Heart left ventricle (tissue), 16 donors: ENCODE data around the gene STK38L. TPM values are rescaled to one million over a fixed set of nuclear protein-coding genes. Genes with fewer than 3 reads are reported as not detected.

Source experiments
- ATAC-seq, 4 donors: fragments of 200-7000 bp; cut with Tn5 transposase; one replicate each; pipeline ENCODE4 v1.9.1; 2020 to 2022; ENCODE audit warnings: moderate library complexity in 4 of 4, mild to moderate bottlenecking in 3 of 4, moderate number of reproducible peaks in 1 of 4
- DNase-seq, 5 donors: peaks; one replicate each; pipeline ENCODE4 v3.0.0-alpha.2; 2020
- H3K27ac ChIP-seq, 12 donors: fragments of 200-600 bp; sonication (generic) in 4 of 12; one replicate each; pipeline versions ENCODE4 v1.5.0 to v1.8.0; 2016 to 2022; ENCODE audit warnings: mild to moderate bottlenecking in 2 of 12
- H3K27me3 ChIP-seq, 9 donors: fragments of 200-600 bp; sonication (generic) in 2 of 9; one replicate each; pipeline versions ENCODE4 v1.5.1 to v1.8.0; 2016 to 2022; ENCODE audit warnings: mild to moderate bottlenecking in 3 of 9
- H3K36me3 ChIP-seq, 9 donors: fragments of 200-600 bp; sonication (generic) in 2 of 9; one replicate each; pipeline versions ENCODE4 v1.5.0 to v1.8.0; 2018 to 2022; ENCODE audit warnings: mild to moderate bottlenecking in 2 of 9
- H3K4me1 ChIP-seq, 12 donors: fragments of 200-600 bp; sonication (generic) in 4 of 12; one replicate each; pipeline versions ENCODE4 v1.5.0 to v1.8.0; 2016 to 2022; ENCODE audit warnings: mild to moderate bottlenecking in 3 of 12
- H3K4me3 ChIP-seq, 12 donors: fragments of 200-600 bp; sonication (generic) in 4 of 12; one replicate each; pipeline versions ENCODE4 v1.5.0 to v1.8.0; 2017 to 2022; ENCODE audit warnings: mild to moderate bottlenecking in 9 of 12, moderate library complexity in 4 of 12
- H3K9me3 ChIP-seq, 12 donors: fragments of 200-600 bp; sonication (generic) in 4 of 12; one replicate each; pipeline versions ENCODE4 v1.5.0 to v1.8.0; 2016 to 2022; ENCODE audit warnings: mild to moderate bottlenecking in 1 of 12
- POLR2A ChIP-seq, 2 donors: fragments of 450-650 bp; IDR thresholded peaks; one replicate each; pipeline ENCODE4 v1.6.1; 2017; ENCODE audit warnings: antibody characterized with exemption in 2 of 2, mild to moderate bottlenecking in 2 of 2, moderate library complexity in 2 of 2
- WGBS, 4 donors: extraction: QIAGEN DNeasy Blood & Tissue Kit in 2 of 4; methylation state at CpG; one replicate each; pipeline versions ENCODE4 v1.1.5 to v1.1.7; 2013 to 2018; 5-methylcytosine and 5-hydroxymethylcytosine counted together
- intact Hi-C, 10 donors: fragments of 100-400 bp; cut with DNase I; formaldehyde crosslinking; loops; one replicate each; pipeline versions ENCODE4 v1.11.1 to v1.14.2; 2022
- polyA plus RNA-seq, 2 donors: library from polyadenylated mRNA; stranded (reverse); fragments of 200-250 nt; gene quantifications; one replicate each; pipeline ENCODE4 v1.2.3, GENCODE V29; 2013
- total RNA-seq, 9 donors: library from RNA; depleted of rRNA in 2 of 9; stranded (reverse); fragments of >200 nt in 2 of 9; fragmentation: NEBNext Ultra II Directional in 3 of 9; extraction: Animal tissue kit (Norgen Biotek cat#: 25700) in 3 of 9; gene quantifications; one replicate each; pipeline versions ENCODE4 v1.1.0 to v1.2.4, GENCODE V29; 2016 to 2023
- TF ChIP-seq, protein P1 (sequence below), 12 donors: fragments of 200-600 bp; sonication (generic) in 4 of 12; IDR thresholded peaks; one replicate each; pipeline versions ENCODE4 v1.5.0 to v1.8.0; 2018 to 2022; ENCODE audit warnings: antibody characterized with exemption in 12 of 12, mild to moderate bottlenecking in 5 of 12
- donor health status: ischemic (EF 13 %, LVEDD 7.1; RV severe dilation, severe dysfunction).
- donor health status: healthy with polysubstance abuse.
- donor health status: DM: no; HTN: yes; CAD: no.
- donor health status: DM: no; HTN: no; CAD: no.
- donor health status: ischemic (EF 25% LVEDD 6.9; RV normal size, moderate dysfunction).
- donor health status: ischemic (EF 25% LVEDD 5.7; RV mildly dilated, moderate dysfunction).
- donor health status: healthy.
- donor health status: DM: yes; HTN: yes; CAD: no.
- donor health status: ischemic (EF 35%, LVEDD 5.7; RV mildly dilated, moderate dysfunction).
- donor health status: nonischemic (EF 11% LVEDD 7.7; RV severe dilation, severe dysfunction).
- donor health status: DM: yes; HTN: yes; CAD: no.
- donor health status: PGD.
- donor health status: ischemic (EF 29% LVEDD 5.4; RV normal size, mild dysfunction).
- donor health status: nonischemic (EF 23%, LVEDD 6.1; RV moderate dilation, normal function).

Gene STK38L
- total and polyA plus RNA-seq, 11 donors, result 21.1 to 142 (median 55.2) TPM

DNA sequence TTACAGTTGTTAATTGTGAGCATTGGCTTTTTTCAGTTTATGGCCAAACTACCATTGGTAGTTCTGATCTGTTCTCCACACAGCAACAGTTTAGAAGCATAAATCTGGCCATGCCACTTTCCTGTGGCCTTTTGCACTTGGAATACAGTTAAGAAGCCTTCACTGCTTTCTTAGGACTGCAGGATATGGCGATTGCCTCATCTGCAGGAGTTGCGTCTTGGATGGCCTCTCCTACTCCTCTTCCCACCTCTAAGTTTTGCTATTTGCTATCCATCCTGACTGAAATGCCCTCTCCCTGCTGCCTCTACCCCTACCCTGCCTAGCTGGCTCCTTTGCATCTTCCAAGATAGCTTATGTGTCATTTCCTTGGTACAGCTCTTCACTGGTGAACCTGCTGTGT, 75.8 kb downstream of the STK38L start:
- WGBS, 4 donors, result 87 to 98% (median 95%) methylated on average over 2 of the region's 2 CpGs
- peaks cover 0 to 100% (median 86%) of the 10 kb centered on the region in 9 donors for H3K36me3 ChIP-seq
- no peaks in the 10 kb centered on the region for H3K27me3 ChIP-seq
- no peak overlapping the region for H3K4me3 ChIP-seq
- no peak for ATAC-seq
- no peak overlapping the region for H3K27ac ChIP-seq
- no peak for DNase-seq
- no peak for TF ChIP-seq POLR2A (IDR thresholded peaks at IDR 0.05)
- TF ChIP-seq, protein P1, sequence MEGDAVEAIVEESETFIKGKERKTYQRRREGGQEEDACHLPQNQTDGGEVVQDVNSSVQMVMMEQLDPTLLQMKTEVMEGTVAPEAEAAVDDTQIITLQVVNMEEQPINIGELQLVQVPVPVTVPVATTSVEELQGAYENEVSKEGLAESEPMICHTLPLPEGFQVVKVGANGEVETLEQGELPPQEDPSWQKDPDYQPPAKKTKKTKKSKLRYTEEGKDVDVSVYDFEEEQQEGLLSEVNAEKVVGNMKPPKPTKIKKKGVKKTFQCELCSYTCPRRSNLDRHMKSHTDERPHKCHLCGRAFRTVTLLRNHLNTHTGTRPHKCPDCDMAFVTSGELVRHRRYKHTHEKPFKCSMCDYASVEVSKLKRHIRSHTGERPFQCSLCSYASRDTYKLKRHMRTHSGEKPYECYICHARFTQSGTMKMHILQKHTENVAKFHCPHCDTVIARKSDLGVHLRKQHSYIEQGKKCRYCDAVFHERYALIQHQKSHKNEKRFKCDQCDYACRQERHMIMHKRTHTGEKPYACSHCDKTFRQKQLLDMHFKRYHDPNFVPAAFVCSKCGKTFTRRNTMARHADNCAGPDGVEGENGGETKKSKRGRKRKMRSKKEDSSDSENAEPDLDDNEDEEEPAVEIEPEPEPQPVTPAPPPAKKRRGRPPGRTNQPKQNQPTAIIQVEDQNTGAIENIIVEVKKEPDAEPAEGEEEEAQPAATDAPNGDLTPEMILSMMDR (IDR thresholded peaks at IDR 0.05), result no peak
- no peaks in the 10 kb centered on the region for H3K4me1 ChIP-seq
- H3K9me3 ChIP-seq, result no peaks in the 10 kb centered on the region
- intact Hi-C loops, result loop anchor here in 3 of 10 donors (10.0 kb wide), 4 partner anchors 265 to 375 kb away; partner anchors contain the start of gene REP15 (in 1 of the 3)

DNA sequence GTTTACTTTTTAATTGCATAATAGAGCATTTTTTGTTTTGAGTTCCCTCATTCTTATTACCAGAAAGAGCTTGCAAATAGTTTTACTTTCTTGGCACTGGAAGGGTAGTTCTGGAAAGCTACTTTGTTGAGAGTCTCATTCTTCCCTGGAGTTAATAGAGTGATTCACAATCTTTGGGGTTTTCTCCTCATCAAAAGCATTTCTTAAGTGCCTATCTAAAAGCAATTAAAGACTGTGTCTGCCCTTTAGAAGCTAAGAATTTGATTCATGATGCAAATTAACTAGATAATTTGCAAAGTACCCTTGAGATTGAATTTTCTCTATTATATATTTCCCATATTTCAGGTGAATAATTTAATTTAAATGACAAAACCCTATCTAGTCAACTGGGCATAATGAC, 80.4 kb downstream of the STK38L start:
- no peak overlapping the region for H3K4me3 ChIP-seq
- intact Hi-C loops, result loop anchor here in 2 of 10 donors (10.0 kb wide), 2 partner anchors 340 to 350 kb away; no protein-coding TSS in a partner anchor
- TF ChIP-seq, protein P1 (IDR thresholded peaks at IDR 0.05), result no peak
- no peak for TF ChIP-seq POLR2A (IDR thresholded peaks at IDR 0.05)
- peaks cover 0 to 89% (median 64%) of the 10 kb centered on the region in 9 donors for H3K36me3 ChIP-seq
- no peak overlapping the region for H3K27ac ChIP-seq
- no peak for ATAC-seq
- H3K9me3 ChIP-seq, result no peaks in the 10 kb centered on the region
- no peak for DNase-seq
- H3K27me3 ChIP-seq, result no peaks in the 10 kb centered on the region
- no peaks in the 10 kb centered on the region for H3K4me1 ChIP-seq

DNA sequence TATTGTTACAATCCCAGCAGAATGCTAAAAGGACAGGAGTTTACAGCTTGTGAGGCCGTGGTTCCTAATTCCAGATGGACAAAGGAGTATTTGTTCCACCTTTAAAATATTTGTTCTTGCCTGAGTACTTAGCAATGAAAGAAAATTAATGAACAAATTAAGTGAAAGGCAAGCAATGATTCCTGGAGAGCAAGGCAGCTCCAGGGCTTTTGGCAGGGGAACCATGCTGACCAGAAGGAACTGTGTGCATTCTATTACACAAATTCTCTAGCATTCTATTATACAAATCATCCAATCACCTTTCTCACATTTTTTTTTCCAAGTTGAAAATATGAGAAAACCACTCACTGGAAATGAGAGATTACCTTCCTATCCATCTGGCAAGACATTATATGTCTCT, 86.8 kb downstream of the STK38L start:
- WGBS, 4 donors, result 92 to 97% (median 96%) methylated on average over 1 of the region's 1 CpG
- Histone ChIP-seq H3K27me3 (peaks cover 0 to 6% (median 0%) of the 10 kb centered on the region in 9 donors), H3K4me3 (no peak overlapping the region), H3K36me3 (peaks cover 0 to 26% (median 17%) of the 10 kb centered on the region in 9 donors), H3K9me3 (no peaks in the 10 kb centered on the region), H3K4me1 (peaks cover 0 to 30% (median 6%) of the 10 kb centered on the region in 12 donors), H3K27ac (peak overlapping the region in 1 of 12 donors; percentile 78)
- ATAC-seq (no peak), DNase-seq (no peak)
- intact Hi-C loops, result loop anchor here in 5 of 10 donors (10.0 kb wide), 3 partner anchors 324 to 344 kb away; no protein-coding TSS in a partner anchor
- no peak for TF ChIP-seq POLR2A (IDR thresholded peaks at IDR 0.05)

DNA sequence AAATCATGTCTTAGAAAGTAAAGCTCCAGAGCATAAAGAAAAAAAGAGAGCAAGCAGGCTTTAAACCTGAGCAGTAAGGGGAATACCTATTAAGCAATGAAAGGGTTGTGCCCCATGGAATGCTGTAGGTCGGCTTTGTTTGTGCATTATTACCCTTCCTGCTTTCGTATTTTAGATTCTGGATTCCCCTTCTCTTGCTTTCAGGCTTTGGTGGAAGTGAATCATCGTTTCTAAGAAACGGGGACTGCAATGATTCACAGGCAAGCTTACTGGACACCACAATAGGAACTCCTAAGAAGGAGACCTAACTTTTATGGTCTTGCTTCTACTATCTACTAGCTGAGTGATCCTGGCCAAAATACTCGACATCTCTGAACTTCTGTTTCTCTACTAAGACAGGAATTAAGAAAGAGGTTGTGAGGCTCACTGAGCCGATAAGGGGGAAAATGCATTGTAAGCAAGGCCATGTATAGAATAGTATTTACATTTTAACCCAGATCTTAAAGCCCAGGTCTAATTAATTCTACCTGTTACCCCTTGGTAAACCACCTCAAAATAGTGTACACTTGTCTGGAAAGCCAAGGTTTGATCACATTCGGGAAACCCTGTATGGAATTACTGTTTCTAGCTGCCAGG, 87.3 kb downstream of the STK38L start:
- Histone ChIP-seq H3K9me3 (no peaks in the 10 kb centered on the region), H3K4me3 (no peak overlapping the region), H3K27ac (peak overlapping the region in 1 of 12 donors; percentile 78), H3K27me3 (peaks cover 0 to 6% (median 0%) of the 10 kb centered on the region in 9 donors), H3K36me3 (peaks cover 0 to 20% (median 13%) of the 10 kb centered on the region in 9 donors), H3K4me1 (peaks cover 0 to 30% (median 6%) of the 10 kb centered on the region in 12 donors)
- WGBS, 4 donors, result 59 to 71% (median 62%) methylated on average over 7 of the region's 7 CpGs
- ATAC-seq (peak in 2 of 4 donors; percentile 13 to 19), DNase-seq (no peak)
- TF ChIP-seq, protein P1 (IDR thresholded peaks at IDR 0.05), result no peak
- no peak for TF ChIP-seq POLR2A (IDR thresholded peaks at IDR 0.05)
- intact Hi-C loops, result loop anchor here in 5 of 10 donors (10.0 kb wide), 3 partner anchors 323 to 343 kb away; no protein-coding TSS in a partner anchor
